IgD-negative memory B cell (primary cell): ENCODE results near the gene SUPT16H. TPM values are rescaled to one million over a fixed set of nuclear protein-coding genes. Genes with fewer than 3 reads are reported as not detected.

ENCODE experiments used
- H3K27ac Mint-ChIP-seq, 3 donors: one replicate each; pipeline ENCODE4 v1.8.0; 2020 to 2022; ENCODE audit warnings: mild to moderate bottlenecking in 3 of 3, mixed read lengths in 3 of 3, moderate library complexity in 1 of 3
- H3K27me3 Mint-ChIP-seq: one replicate; pipeline ENCODE4 v1.8.0; 2021; ENCODE audit warnings: mixed read lengths
- H3K36me3 Mint-ChIP-seq: one replicate; pipeline ENCODE4 v1.8.0; 2020; ENCODE audit warnings: mild to moderate bottlenecking, mixed read lengths
- H3K4me1 Mint-ChIP-seq, 3 donors: one replicate each; pipeline ENCODE4 v1.8.0; 2020 to 2022; ENCODE audit warnings: mixed read lengths in 3 of 3, mild to moderate bottlenecking in 1 of 3
- H3K4me3 Mint-ChIP-seq, 4 donors: one replicate each; pipeline ENCODE4 v1.8.0; 2020 to 2022; ENCODE audit warnings: mild to moderate bottlenecking in 4 of 4, mixed read lengths in 4 of 4, moderate library complexity in 3 of 4
- H3K9me3 Mint-ChIP-seq, 3 donors: one replicate each; pipeline ENCODE4 v1.8.0; 2020 to 2021; ENCODE audit warnings: mixed read lengths in 3 of 3, mild to moderate bottlenecking in 1 of 3
- polyA plus RNA-seq: library from polyadenylated mRNA; unstranded; fragments of 300-500 nt; fragmentation: Illumina TruSeq; gene quantifications from one replicate; pipeline ENCODE4 v1.2.3, GENCODE V29; 2021

SUPT16H gene
- polyA plus RNA-seq = 66.7 TPM

DNA sequence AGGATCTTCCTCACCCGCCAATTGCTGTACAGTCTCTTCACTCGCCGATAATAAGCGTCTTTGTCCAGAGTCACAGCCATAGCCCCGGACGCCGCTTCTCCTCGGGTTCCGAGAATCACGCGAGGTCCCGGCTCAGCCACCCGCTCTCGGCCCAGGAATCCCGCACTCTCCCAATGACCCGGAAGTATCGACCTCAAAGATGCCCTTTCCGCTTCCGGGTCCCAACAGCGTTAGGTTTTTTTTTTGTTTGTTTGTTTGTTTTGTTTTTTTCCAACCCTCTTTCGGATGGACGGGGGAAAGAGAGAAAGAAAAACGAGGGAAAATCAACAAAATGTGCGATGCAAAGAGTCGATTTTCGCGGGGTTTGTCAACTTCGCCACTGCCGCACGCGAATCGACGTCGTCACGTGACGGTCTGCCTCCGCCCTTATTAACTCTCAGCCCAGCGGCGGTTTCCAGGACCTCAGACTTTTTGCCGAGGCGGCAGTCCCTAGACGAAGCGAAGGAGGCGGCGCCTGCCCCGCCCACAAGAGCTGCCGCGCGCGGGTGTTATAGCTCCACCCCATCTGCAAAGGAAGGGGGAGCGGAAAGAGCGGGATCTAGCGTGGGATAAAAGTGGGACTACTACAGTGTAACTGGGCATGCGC is at the start of gene SUPT16H:
TSS of gene SUPT16H (minus strand) at position 172 of the 646 bp plus-strand sequence. CDS start at position 80, 92 bp downstream.
- Mint-ChIP-seq H3K4me1 (peaks cover 29 to 34% (median 30%) of the 10 kb centered on the region in 3 donors), H3K27ac (peak within 1 kb of the TSS; percentile 97 to 100 (median 99)), H3K36me3 (peaks cover 3% of the 10 kb centered on the region), H3K4me3 (peak within 1 kb of the TSS; percentile 93 to 99 (median 98)), H3K27me3 (no peaks in the 10 kb centered on the region), H3K9me3 (no peaks in the 10 kb centered on the region)

DNA sequence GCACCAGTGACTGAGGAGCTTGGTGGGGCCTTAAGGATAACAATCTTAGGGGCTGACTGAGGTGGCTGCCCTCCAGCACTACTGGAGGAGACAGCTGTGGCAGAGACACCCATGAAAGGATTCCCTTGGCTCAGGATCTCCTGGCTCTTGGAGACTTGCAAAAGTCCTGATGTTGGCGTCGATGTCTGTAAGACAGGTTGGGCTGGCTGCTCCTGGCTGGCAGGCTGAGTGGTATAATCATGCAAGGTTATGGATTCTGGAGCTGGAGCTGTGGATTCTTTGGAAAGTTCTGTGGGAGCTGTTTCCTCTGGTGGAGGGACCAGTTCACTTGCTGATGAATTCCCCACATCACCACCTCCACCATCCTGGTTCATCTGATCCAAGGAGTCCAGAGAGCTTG is 47.3 kb upstream of the SUPT16H start:
- H3K9me3 Mint-ChIP-seq = no peaks in the 10 kb centered on the region
- peaks cover 4% of the 10 kb centered on the region for H3K36me3 Mint-ChIP-seq
- H3K27me3 Mint-ChIP-seq = no peaks in the 10 kb centered on the region
- H3K4me1 Mint-ChIP-seq = peaks cover 25 to 29% (median 26%) of the 10 kb centered on the region in 3 donors
- H3K27ac Mint-ChIP-seq = no peak overlapping the region
- no peak overlapping the region for H3K4me3 Mint-ChIP-seq

DNA sequence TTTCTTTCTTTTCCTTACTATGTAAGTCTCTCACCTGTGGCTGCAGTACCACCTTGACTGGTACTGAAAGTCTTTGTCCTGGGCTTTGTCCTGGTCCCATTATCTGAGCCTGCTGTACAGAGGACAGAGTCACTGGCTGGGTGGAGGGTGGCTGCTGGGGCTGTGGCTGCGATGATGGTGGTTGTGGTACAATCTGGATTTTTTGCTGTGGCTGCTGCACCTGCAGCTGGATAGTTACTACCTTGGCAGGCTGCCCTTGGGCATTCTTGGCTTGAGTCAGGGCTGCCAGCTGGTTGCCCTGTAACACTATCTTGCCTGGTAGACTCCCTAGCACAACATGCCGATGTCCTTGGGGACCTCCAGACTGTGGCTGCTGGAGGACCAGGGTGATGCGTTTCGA is 45.1 kb upstream of the SUPT16H start:
- H3K4me1 Mint-ChIP-seq = peaks cover 7 to 10% (median 9%) of the 10 kb centered on the region in 3 donors
- H3K4me3 Mint-ChIP-seq = no peak overlapping the region
- no peak overlapping the region for H3K27ac Mint-ChIP-seq
- no peaks in the 10 kb centered on the region for H3K9me3 Mint-ChIP-seq
- H3K27me3 Mint-ChIP-seq = no peaks in the 10 kb centered on the region
- H3K36me3 Mint-ChIP-seq = peaks cover 9% of the 10 kb centered on the region

DNA sequence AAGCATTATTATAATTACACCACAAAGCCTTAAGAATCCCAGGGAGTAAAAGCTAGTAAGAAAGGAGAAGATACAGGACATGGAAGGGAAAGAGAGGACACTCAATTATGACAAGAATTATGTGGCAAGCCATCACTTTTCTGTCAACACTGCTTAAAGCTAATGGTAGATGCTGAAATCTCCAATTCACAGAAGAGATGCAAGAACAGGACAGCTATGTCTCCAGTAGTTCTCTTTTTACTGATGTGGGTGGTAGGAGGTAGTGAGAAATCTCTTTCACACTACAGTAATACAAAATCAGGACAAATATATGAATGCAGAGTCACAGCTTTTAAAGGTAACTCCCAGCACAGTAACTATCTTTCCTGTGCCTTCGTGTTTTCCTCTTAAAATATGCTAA is 42.9 kb upstream of the SUPT16H start:
- Mint-ChIP-seq H3K27me3 (no peaks in the 10 kb centered on the region), H3K4me1 (peaks cover 0 to 4% (median 3%) of the 10 kb centered on the region in 3 donors), H3K27ac (peak overlapping the region in 1 of 3 donors; percentile 13), H3K36me3 (peaks cover 9% of the 10 kb centered on the region), H3K9me3 (no peaks in the 10 kb centered on the region), H3K4me3 (no peak overlapping the region)

DNA sequence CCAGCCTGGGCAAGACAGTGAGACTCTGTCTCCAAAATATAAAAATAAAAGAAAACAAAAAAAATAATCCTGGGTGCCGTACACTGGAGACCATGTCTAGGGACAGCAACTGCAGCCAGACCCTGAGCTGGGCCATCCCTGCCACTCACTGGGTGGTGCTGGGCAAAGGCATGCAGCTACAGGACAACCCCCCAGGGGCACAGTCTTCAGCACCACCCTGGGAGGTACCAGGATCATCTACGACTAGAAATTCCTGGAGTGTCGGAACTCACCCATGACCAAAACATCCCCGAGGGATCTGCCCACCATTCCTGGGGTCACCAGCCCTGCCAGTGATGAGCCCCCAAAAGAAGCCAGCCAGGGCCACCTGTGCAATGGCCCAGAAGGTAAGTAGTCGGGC is 35.7 kb upstream of the SUPT16H start:
- Mint-ChIP-seq H3K4me1 (peaks cover 0 to under 1% (median 0%) of the 10 kb centered on the region in 3 donors), H3K4me3 (no peak overlapping the region), H3K27ac (no peak overlapping the region), H3K36me3 (peaks cover 5% of the 10 kb centered on the region), H3K9me3 (no peaks in the 10 kb centered on the region), H3K27me3 (no peaks in the 10 kb centered on the region)

DNA sequence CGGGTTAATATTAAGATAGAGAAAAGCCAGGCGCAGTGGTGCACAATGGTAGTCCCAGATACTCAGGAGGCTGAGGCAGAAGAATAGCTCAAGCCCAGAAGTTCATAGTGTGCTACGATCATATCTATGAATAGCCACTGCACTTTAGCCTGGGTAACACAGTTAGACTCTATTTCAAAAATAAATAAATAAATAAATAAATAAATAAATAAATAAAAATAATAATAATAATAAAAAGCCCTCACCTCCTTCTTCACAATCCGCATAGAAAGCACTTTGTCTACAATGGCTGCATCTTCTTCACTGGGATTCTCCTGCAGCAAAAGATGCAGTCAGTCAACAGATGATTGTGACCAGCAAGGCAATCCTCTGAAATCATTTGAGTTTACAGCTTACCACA is 31.5 kb upstream of the SUPT16H start:
- no peak overlapping the region for H3K27ac Mint-ChIP-seq
- H3K4me3 Mint-ChIP-seq = no peak overlapping the region
- H3K27me3 Mint-ChIP-seq = no peaks in the 10 kb centered on the region
- H3K9me3 Mint-ChIP-seq = no peaks in the 10 kb centered on the region
- H3K4me1 Mint-ChIP-seq = peaks cover 0 to 2% (median 0%) of the 10 kb centered on the region in 3 donors
- peaks cover 7% of the 10 kb centered on the region for H3K36me3 Mint-ChIP-seq

DNA sequence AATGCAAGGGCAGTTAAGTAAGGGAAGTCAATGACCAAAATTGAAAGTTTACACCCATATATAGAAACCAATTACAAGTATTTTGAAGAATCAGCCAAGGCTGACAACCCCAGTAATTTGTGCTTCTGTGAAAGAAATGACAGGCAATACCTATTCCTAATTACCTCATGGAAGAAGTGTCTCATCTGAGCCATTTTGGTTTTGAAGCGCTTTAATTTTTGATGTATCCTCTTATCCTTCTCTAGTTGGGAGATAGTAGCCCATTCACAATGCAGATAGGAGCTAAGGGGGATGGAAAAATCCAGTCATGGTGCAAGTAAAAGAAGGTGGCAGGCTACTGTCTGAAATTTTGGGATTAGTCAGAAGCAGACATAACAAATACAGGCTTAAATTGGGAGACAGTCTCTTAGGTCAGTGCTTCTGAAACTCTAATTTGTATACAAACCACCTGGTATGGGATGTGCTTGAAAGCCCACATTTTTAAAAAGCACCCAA is 30.4 kb upstream of the SUPT16H start:
- Mint-ChIP-seq H3K4me3 (no peak overlapping the region), H3K36me3 (peaks cover 7% of the 10 kb centered on the region), H3K9me3 (no peaks in the 10 kb centered on the region), H3K4me1 (peaks cover 0 to 2% (median 0%) of the 10 kb centered on the region in 3 donors), H3K27ac (peak overlapping the region in 1 of 3 donors; percentile 64), H3K27me3 (no peaks in the 10 kb centered on the region)

DNA sequence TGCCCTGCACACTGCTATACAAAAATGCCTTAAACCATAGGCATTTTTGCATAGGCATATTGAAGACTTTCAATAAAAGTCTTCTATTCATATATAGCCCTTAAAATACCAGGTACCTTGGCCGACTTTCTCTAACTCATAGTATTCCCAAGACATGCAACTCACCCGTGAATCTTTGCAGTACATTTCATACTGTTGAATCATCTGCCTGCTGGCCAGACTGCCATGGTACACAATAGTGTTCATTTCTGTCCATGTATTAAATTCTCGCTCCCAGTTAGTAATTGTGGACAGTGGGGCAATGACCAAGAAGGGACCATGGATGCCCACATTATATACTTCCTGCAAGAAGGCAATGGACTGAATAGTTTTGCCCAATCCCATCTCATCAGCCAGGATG is 24.3 kb upstream of the SUPT16H start:
- Mint-ChIP-seq H3K36me3 (peaks cover 8% of the 10 kb centered on the region), H3K9me3 (no peaks in the 10 kb centered on the region), H3K27me3 (no peaks in the 10 kb centered on the region), H3K4me1 (no peaks in the 10 kb centered on the region), H3K4me3 (no peak overlapping the region), H3K27ac (no peak overlapping the region)

DNA sequence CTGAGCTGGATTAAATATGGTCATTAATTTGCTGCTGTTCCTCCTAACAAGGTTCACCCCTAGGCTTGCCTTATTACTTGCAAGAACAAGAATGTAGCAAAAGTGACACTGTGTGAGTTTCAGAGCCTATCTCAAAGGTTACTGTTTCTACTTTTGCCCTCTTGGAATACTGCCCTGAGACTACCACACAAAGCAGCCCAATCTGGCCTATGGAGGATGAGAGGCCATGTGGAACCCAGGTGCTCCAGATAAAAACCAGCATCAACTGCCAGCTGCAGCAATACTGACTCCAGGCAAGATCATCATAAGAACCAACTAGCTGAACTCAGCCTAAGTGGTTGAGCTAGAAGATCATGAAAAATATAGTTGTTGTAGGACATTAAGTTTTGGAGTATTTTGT is 22.4 kb upstream of the SUPT16H start:
- H3K4me3 Mint-ChIP-seq = no peak overlapping the region
- no peak overlapping the region for H3K27ac Mint-ChIP-seq
- H3K4me1 Mint-ChIP-seq = no peaks in the 10 kb centered on the region
- no peaks in the 10 kb centered on the region for H3K9me3 Mint-ChIP-seq
- peaks cover 2% of the 10 kb centered on the region for H3K36me3 Mint-ChIP-seq
- H3K27me3 Mint-ChIP-seq = no peaks in the 10 kb centered on the region

DNA sequence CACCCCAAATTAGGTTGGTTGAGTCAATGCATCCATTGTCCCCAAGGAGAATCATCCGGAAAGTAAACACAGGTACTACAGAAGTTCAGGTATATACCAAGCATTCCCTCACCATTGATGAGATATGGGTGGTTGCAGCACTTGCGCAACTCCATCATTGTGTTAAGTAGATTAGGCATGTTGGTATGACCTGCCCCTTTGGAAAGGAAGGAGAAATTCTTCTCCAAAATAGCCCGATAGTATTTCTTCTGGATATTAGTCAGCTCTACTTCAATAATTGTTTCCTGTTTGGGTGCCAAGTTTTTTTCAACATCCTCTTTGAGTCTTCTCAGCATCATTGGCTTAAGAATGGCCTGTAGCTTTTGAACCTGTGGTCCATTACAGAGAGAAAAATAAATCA is 21.3 kb upstream of the SUPT16H start:
- H3K4me3 Mint-ChIP-seq = no peak overlapping the region
- no peaks in the 10 kb centered on the region for H3K27me3 Mint-ChIP-seq
- no peak overlapping the region for H3K27ac Mint-ChIP-seq
- H3K4me1 Mint-ChIP-seq = no peaks in the 10 kb centered on the region
- no peaks in the 10 kb centered on the region for H3K9me3 Mint-ChIP-seq
- H3K36me3 Mint-ChIP-seq = peaks cover 2% of the 10 kb centered on the region

DNA sequence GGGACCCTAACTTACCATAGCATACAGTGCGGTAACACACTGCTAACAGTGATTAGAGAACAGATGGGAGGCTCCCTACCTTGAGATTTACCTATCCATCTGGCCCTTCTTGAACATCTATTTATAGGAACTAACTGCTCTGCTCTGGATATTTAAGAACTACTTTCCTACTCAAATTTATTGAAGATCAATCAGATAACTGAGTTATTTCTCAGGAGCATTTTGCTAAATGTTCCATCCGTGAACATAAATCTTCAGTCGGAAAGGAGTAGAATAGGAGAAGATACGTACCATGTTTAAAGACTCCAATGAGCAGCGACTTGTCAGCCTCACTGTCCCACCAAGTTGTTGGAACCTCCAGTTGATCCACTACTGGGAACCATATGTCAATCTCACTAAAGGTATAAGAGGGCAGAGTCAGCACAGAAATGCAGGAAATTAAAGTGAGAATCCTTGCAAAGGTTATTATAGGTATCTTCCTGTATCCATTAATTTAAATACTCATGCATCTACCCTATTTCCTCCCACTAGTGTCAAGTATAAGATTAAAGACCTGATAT is 15.6 kb upstream of the SUPT16H start:
- Mint-ChIP-seq H3K27ac (no peak overlapping the region), H3K4me1 (no peaks in the 10 kb centered on the region), H3K9me3 (no peaks in the 10 kb centered on the region), H3K4me3 (no peak overlapping the region), H3K27me3 (no peaks in the 10 kb centered on the region), H3K36me3 (no peaks in the 10 kb centered on the region)

DNA sequence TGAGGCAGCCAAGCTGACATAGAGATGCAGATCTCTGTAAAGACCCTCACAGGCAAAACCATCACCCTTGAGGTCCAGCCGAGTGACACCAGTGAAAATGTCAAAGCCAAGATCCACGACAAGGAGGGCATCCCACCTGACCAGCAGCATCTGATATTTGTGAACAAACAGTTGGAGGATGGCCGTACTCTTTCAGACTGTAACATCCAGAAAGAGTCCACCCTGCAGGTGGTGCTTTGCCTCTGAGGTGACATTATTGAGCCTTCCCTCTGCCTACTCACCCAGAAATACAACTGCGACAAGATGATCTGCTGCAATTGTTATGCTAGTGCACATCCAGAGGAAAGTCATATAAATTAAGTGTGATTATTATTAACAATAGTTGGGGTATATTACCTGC is 15.1 kb upstream of the SUPT16H start:
- Mint-ChIP-seq H3K9me3 (no peaks in the 10 kb centered on the region), H3K4me3 (no peak overlapping the region), H3K36me3 (no peaks in the 10 kb centered on the region), H3K27me3 (no peaks in the 10 kb centered on the region), H3K27ac (no peak overlapping the region), H3K4me1 (no peaks in the 10 kb centered on the region)

DNA sequence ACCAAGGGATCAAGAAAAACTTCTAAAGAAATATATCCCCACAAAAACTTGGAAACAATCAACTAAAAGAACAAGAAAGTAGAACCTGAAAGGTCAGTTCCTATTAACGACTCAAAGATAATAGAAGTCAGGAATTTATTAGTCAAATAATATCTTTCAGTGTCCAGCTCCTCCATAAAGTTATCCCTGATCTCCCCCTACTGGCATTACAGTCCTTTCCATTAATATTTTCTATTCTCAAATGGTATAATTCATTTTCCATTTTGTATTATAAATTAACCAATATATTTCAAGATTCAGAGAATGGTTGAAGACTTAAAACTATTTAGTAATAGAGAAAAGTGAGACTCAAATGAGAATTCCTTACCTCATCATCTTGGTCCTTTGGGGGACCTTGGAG is 11.6 kb upstream of the SUPT16H start:
- no peaks in the 10 kb centered on the region for H3K4me1 Mint-ChIP-seq
- H3K4me3 Mint-ChIP-seq = no peak overlapping the region
- H3K9me3 Mint-ChIP-seq = no peaks in the 10 kb centered on the region
- peaks cover 2% of the 10 kb centered on the region for H3K36me3 Mint-ChIP-seq
- no peak overlapping the region for H3K27ac Mint-ChIP-seq
- no peaks in the 10 kb centered on the region for H3K27me3 Mint-ChIP-seq

DNA sequence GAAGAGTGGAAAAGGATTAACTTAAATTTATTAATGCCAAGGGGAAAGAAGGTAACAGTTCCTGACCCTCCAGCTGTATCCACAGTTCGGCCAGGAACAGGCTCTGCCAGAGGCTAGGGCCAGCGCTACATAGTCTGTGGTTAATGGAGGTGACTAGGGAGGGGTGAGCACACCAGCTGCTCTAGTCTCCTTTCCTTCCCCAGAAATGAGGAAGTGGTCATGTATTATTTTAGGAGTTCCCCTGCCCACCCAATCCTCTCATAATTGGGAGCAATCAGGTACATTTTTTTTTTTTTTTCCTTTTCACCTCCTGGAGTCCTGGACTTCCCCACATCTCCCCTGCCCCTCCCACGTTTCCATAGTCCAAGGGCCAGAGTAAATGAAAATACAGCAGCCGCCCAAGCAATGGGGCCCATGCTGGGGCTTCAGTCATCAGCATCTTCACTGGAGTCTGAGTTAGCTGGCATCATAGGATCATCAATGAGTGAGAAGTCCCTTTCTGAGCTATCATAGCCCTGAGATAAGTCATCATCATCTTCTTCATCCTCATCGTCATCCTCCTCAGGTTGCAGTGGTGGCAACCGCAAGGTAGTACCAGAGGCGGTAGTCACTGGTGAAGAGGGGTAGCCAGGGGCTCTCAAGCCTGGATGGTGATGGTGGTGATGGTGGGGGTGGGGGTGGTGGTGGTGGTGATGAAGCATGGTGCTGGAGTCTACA is 1.5 kb upstream of the SUPT16H start:
- H3K27me3 Mint-ChIP-seq = no peaks in the 10 kb centered on the region
- no peaks in the 10 kb centered on the region for H3K9me3 Mint-ChIP-seq
- H3K4me3 Mint-ChIP-seq = peak overlapping the region; percentile 93 to 99 (median 98)
- peaks cover 28 to 31% (median 29%) of the 10 kb centered on the region in 3 donors for H3K4me1 Mint-ChIP-seq
- H3K27ac Mint-ChIP-seq = peak overlapping the region; percentile 97 to 100 (median 99)
- H3K36me3 Mint-ChIP-seq = peaks cover 3% of the 10 kb centered on the region

DNA sequence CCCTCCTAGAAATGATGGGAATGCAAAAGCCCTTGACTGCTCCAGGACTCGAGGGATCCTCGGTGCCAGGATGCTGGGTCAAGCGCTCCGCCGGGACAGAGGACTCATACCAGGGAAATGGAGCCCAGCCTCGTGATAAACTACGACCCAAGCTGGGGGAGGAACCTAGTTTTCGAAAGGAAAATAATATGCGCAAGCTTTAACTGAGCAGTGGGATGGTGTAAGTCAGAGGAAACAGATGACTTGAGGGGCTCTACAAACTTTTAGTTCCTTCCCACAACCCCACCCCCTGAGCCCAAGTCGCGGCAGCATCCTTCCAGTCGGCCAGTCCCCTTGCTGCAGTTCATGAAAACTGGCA is 654 bp upstream of the SUPT16H start:
- Mint-ChIP-seq H3K9me3 (no peaks in the 10 kb centered on the region), H3K4me1 (peaks cover 29 to 34% (median 30%) of the 10 kb centered on the region in 3 donors), H3K36me3 (peaks cover 3% of the 10 kb centered on the region)

More for the DNA sequence above, 654 bp upstream of the SUPT16H start:
- H3K27ac Mint-ChIP-seq = peak overlapping the region; percentile 97 to 100 (median 99)
- H3K4me3 Mint-ChIP-seq = peak overlapping the region; percentile 93 to 99 (median 98)
- H3K27me3 Mint-ChIP-seq = no peaks in the 10 kb centered on the region
